Tibial nerve (tissue), 4 donors: Measurements from ENCODE around the gene WASF2.

ENCODE experiments used
- CTCF ChIP-seq, 5 experiments: fragments of 200-600 bp in 3 of 5; fragments of 450-650 bp in 2 of 5; sonication (generic) in 3 of 5; IDR thresholded peaks; one replicate each; pipeline ENCODE4 v1.5.1; 2016 to 2019; ENCODE audit warnings: antibody characterized with exemption in 5 of 5, mild to moderate bottlenecking in 3 of 5, moderate library complexity in 2 of 5
- EP300 ChIP-seq, 2 donors: sonication (generic); formaldehyde crosslinking; IDR thresholded peaks; one replicate each; pipeline ENCODE4 v1.6.1; 2017; ENCODE audit warnings: antibody characterized with exemption in 2 of 2, mild to moderate bottlenecking in 1 of 2
- POLR2A ChIP-seq, 2 donors: fragments of 450-650 bp; IDR thresholded peaks; one replicate each; pipeline ENCODE4 v1.6.1; 2017; ENCODE audit warnings: antibody characterized with exemption in 2 of 2, mild to moderate bottlenecking in 2 of 2, moderate library complexity in 2 of 2

DNA sequence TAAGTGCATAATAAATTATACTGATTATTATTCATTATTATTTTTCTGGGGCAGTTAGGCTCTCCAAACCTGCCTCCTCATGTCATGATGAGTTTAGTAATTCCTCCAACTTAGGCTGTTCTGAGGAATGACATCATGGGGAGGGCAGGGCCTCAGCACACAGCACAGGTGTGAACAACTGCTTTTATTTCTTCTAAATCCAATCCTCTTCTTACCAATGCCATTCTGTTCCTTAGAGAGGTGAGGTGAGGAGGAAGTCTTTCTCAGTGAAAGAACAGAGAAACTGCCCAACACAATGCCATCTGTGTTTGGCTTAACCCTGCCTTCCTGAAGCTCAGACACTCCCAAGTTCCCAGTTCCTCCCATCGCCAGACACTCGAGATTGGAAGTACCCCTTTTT is 45.4 kb upstream of the WASF2 start:
- TF ChIP-seq CTCF (IDR thresholded peaks at IDR 0.05) (no peak), POLR2A (IDR thresholded peaks at IDR 0.05) (no peak), EP300 (IDR thresholded peaks at IDR 0.05) (no peak)
